K562 (cell line): Measurements from ENCODE around the gene CGREF1. TPM values are rescaled to one million over a fixed set of nuclear protein-coding genes. Genes with fewer than 3 reads are reported as not detected.
A peak's percentile ranks its signal among the peaks of the same experiment; 100 is the strongest.

ENCODE experiments used
- BACH1 ChIP-seq: fragments of 200-800 bp; sonication (Bioruptor generic); IDR thresholded peaks from 2 replicates; pipeline ENCODE4 v1.6.1; 2016; ENCODE audit warnings: missing genetic modification characterization, missing compliant biosample characterization
- CUX1 ChIP-seq: fragments of 200-800 bp; sonication (Bioruptor generic); IDR thresholded peaks from 2 replicates; pipeline ENCODE4 v1.6.1; 2016; ENCODE audit warnings: missing genetic modification characterization, missing compliant biosample characterization
- DEAF1 ChIP-seq: fragments of 450-650 bp; formaldehyde crosslinking; IDR thresholded peaks from 2 replicates; pipeline ENCODE4 v1.4.0; 2020; ENCODE audit warnings: mild to moderate bottlenecking, moderate library complexity
- ETS1 ChIP-seq: conservative IDR thresholded peaks from 2 replicates; pipeline ENCODE4 v1.6.1; 2011; ENCODE audit warnings: low read depth, mild to moderate bottlenecking, low read length; ENCODE audit not compliant: control insufficient read depth
- FOXJ3 ChIP-seq: sonication (generic); formaldehyde crosslinking; IDR thresholded peaks from 2 replicates; pipeline ENCODE4 v1.4.0; 2020; ENCODE audit warnings: mild to moderate bottlenecking, missing genetic modification reagents
- PHF8 ChIP-seq: fragments of 200-600 bp; sonication (generic); IDR thresholded peaks from 2 replicates; pipeline ENCODE4 v1.6.1; 2012; ENCODE audit warnings: mixed run types, mild to moderate bottlenecking, inconsistent platforms, low read length, moderate library complexity, borderline replicate concordance
- TAF15 ChIP-seq: fragments of 200-400 bp; formaldehyde crosslinking; IDR thresholded peaks from 2 replicates; pipeline ENCODE4 v1.6.1; 2017; ENCODE audit warnings: mild to moderate bottlenecking, low read depth, low read length, moderate library complexity
- ZNF165 ChIP-seq: fragments of 250-450 bp; sonication (Bioruptor Pico); IDR thresholded peaks from 2 replicates; pipeline ENCODE4 v1.4.0; 2020; ENCODE audit warnings: borderline replicate concordance
- ZNF197 ChIP-seq: fragments of 200-800 bp; sonication (Bioruptor generic); IDR thresholded peaks from 2 replicates; pipeline ENCODE4 v1.6.1; 2016; ENCODE audit warnings: low read depth, missing genetic modification characterization, missing compliant biosample characterization
- polyA plus RNA-seq, 8 experiments: library from polyadenylated mRNA; depleted of rRNA in 4 of 8; stranded (reverse) in 5 of 8; unstranded in 3 of 8; fragments of >200 nt; fragmentation: Nextera tagmentation in 2 of 8; fragmentation: Illumina TruSeq in 1 of 8; extraction: Ambion mirVana in 2 of 8; extraction: Trizol in 1 of 8; gene quantifications; 2 replicates each; pipeline versions ENCODE4 v1.2.1 to v1.2.3, GENCODE V29; 2011 to 2014; ENCODE audit warnings: inconsistent platforms in 1 of 8, missing spikeins in 1 of 8
- total RNA-seq, 7 experiments: library from RNA; depleted of rRNA in 6 of 7; stranded (reverse); fragments of >200 nt in 6 of 7; fragmentation: Illumina TruSeq in 2 of 7; extraction: Trizol in 2 of 7; gene quantifications; 2 replicates each; pipeline versions ENCODE4 v1.2.1 to v1.2.3, GENCODE V29; 2011 to 2021; ENCODE audit warnings: low replicate concordance in 1 of 7
- TF ChIP-seq, protein P1 (sequence below): fragments of 450-650 bp; conservative IDR thresholded peaks from 2 replicates; pipeline ENCODE4 v1.6.1; 2016; ENCODE audit warnings: missing genetic modification characterization, low read depth, mild to moderate bottlenecking, missing compliant biosample characterization, moderate library complexity
- TF ChIP-seq, protein P2 (sequence below): fragments of 450-650 bp; formaldehyde crosslinking; conservative IDR thresholded peaks from 2 replicates; pipeline ENCODE4 v1.4.0; 2022; ENCODE audit warnings: mild to moderate bottlenecking, missing genetic modification characterization
- TF ChIP-seq, protein P3 (sequence below): sonication (generic); formaldehyde crosslinking; IDR thresholded peaks from 2 replicates; pipeline ENCODE4 v1.9.0; 2022; ENCODE audit warnings: mild to moderate bottlenecking, missing genetic modification reagents

The CGREF1 gene
- total and polyA plus RNA-seq, 9 of the 15 experiments (the other 6 are each of a cell fraction or from before 2014, with no cell fraction given), result 0.07 to 0.50 (median 0.37) TPM

DNA sequence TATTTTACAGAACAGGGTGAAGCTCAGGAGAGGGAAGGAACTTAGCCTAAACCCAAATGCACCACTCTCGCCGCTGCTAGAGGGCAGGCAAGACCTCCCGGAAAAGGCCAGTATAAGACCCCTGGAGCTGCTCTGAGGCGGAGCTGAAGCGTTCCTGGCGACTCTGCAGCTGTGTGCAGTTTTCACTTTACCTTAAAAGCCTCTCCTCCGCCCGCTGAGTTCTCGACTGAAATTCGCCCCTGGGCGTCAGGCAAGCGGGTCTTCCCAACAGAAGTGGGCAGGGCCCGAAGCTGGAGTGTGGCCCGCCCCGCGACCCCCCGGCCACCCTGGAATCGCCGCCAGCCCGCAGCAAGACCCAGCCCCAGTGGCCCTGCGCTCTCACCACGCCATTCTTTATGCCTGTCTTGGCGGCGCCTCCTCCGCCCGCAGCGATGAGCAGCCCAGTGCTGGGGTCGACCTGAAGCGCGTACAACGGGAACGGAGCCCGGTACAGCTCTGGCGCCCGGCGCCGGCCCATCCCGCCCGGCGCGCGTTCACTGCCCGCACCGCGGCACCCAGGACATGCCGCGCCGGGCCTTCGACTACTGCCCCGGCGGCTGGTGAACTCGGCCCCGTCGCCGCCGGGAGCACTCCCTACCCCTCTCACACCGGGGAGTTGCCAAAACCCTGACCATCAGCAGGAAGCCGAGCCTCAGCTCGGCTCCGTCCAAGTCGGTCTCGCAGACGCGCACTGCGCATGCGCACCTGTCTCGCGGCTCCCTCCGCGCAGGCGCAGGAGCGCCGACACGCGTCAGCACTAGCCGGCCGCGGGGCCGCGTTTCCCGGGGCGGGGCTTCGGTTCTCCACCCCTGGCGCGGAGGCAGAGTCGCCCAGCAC, 15.2 kb upstream of the CGREF1 start, which contains the start of gene PREB (continued):
- no peak for TF ChIP-seq BACH1
- peak; percentile 90; the same call in 1 of the 2 replicates for TF ChIP-seq PHF8
- TF ChIP-seq ZNF165, result no peak
- no peak for TF ChIP-seq CUX1 (CRISPR knock-in tag)
- TF ChIP-seq TAF15, result no peak
- peak; percentile 44; the same call in 1 of the 2 replicates for TF ChIP-seq ETS1
- TF ChIP-seq, protein P1, sequence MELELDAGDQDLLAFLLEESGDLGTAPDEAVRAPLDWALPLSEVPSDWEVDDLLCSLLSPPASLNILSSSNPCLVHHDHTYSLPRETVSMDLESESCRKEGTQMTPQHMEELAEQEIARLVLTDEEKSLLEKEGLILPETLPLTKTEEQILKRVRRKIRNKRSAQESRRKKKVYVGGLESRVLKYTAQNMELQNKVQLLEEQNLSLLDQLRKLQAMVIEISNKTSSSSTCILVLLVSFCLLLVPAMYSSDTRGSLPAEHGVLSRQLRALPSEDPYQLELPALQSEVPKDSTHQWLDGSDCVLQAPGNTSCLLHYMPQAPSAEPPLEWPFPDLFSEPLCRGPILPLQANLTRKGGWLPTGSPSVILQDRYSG (tag), result no peak
- TF ChIP-seq ZNF197 (CRISPR knock-in tag), result no peak
- TF ChIP-seq, protein P2, sequence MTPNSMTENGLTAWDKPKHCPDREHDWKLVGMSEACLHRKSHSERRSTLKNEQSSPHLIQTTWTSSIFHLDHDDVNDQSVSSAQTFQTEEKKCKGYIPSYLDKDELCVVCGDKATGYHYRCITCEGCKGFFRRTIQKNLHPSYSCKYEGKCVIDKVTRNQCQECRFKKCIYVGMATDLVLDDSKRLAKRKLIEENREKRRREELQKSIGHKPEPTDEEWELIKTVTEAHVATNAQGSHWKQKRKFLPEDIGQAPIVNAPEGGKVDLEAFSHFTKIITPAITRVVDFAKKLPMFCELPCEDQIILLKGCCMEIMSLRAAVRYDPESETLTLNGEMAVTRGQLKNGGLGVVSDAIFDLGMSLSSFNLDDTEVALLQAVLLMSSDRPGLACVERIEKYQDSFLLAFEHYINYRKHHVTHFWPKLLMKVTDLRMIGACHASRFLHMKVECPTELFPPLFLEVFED (CRISPR knock-in tag), result no peak
- no peak for TF ChIP-seq FOXJ3 (CRISPR knock-in tag)
- TF ChIP-seq, protein P3, sequence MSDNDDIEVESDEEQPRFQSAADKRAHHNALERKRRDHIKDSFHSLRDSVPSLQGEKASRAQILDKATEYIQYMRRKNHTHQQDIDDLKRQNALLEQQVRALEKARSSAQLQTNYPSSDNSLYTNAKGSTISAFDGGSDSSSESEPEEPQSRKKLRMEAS (CRISPR knock-in tag), result peak; percentile 52; the same call in 1 of the 2 replicates
- no peak for TF ChIP-seq DEAF1 (CRISPR knock-in tag)
